Naive thymus-derived CD4-positive, alpha-beta T cell (primary cell): Measurements from ENCODE around the gene FAF1. TPM values are rescaled to one million over a fixed set of nuclear protein-coding genes. Genes with fewer than 3 reads are reported as not detected.
A peak's percentile ranks its signal among the peaks of the same experiment; 100 is the strongest.

Experiments
- ATAC-seq: fragments of 150-1000 bp; cut with Tn5 transposase; 2 replicates; pipeline ENCODE4 v1.10.0; 2021; ENCODE audit warnings: mild to moderate bottlenecking, moderate library complexity
- CTCF ChIA-PET: fragments of 350-600 bp; sonication (Branson Sonifier 250); formaldehyde crosslinking; loops from one replicate; lab custom pipeline; 2021; ENCODE audit warnings: antibody characterized with exemption; lab: Charles Lee
- POLR2A ChIA-PET: fragments of 350-600 bp; sonication (Branson Sonifier 250); formaldehyde crosslinking; loops from one replicate; lab custom pipeline; 2021; ENCODE audit warnings: antibody characterized with exemption, inconsistent platforms; lab: Charles Lee
- DNase-seq, 9 donors: peaks; one replicate each; pipeline versions ENCODE4 v3.0.0 to v3.0.0-alpha.2; 2020 to 2022; ENCODE audit warnings: mixed read lengths in 1 of 9
- H3K27ac ChIP-seq: one replicate; pipeline ENCODE4 v1.7.0; 2013; ENCODE audit warnings: mild to moderate bottlenecking, low read depth, low read length, moderate library complexity
- H3K27me3 ChIP-seq, 2 donors: one replicate each; pipeline ENCODE4 v1.7.0; 2013; ENCODE audit warnings: low read length in 2 of 2, mild to moderate bottlenecking in 2 of 2, moderate library complexity in 2 of 2; ENCODE audit not compliant: control insufficient read depth in 2 of 2, insufficient read depth in 2 of 2
- H3K36me3 ChIP-seq, 3 experiments: 1 replicate in 2 of 3; 2 replicates in 1 of 3; pipeline ENCODE4 v1.7.0; 2013; ENCODE audit warnings: low read length in 3 of 3, mild to moderate bottlenecking in 3 of 3, moderate library complexity in 1 of 3; ENCODE audit not compliant: insufficient read depth in 3 of 3, control insufficient read depth in 2 of 3
- H3K4me1 ChIP-seq, 2 donors: one replicate each; pipeline ENCODE4 v1.7.0; 2013; ENCODE audit warnings: low read length in 2 of 2, mild to moderate bottlenecking in 2 of 2, moderate library complexity in 1 of 2; ENCODE audit not compliant: control insufficient read depth in 2 of 2, insufficient read depth in 2 of 2
- H3K4me3 ChIP-seq: 2 replicates; pipeline ENCODE4 v1.7.0; 2013; ENCODE audit warnings: mild to moderate bottlenecking, low read length
- H3K9me3 ChIP-seq, 3 experiments: 1 replicate in 2 of 3; 2 replicates in 1 of 3; pipeline ENCODE4 v1.7.0; 2013; ENCODE audit warnings: low read length in 3 of 3; ENCODE audit not compliant: control insufficient read depth in 2 of 3
- H3K27ac Mint-ChIP-seq, 9 donors: one replicate each; pipeline ENCODE4 v1.8.0; 2020 to 2022; ENCODE audit warnings: mixed read lengths in 9 of 9, mild to moderate bottlenecking in 8 of 9, moderate library complexity in 5 of 9, inconsistent platforms in 2 of 9
- H3K27me3 Mint-ChIP-seq, 5 donors: one replicate each; pipeline ENCODE4 v1.8.0; 2021 to 2022; ENCODE audit warnings: mixed read lengths in 5 of 5, mild to moderate bottlenecking in 1 of 5
- H3K36me3 Mint-ChIP-seq, 5 donors: one replicate each; pipeline ENCODE4 v1.8.0; 2020 to 2022; ENCODE audit warnings: mixed read lengths in 5 of 5, mild to moderate bottlenecking in 3 of 5, inconsistent platforms in 1 of 5
- H3K4me1 Mint-ChIP-seq, 7 donors: one replicate each; pipeline ENCODE4 v1.8.0; 2020 to 2022; ENCODE audit warnings: mixed read lengths in 7 of 7, mild to moderate bottlenecking in 3 of 7, inconsistent platforms in 1 of 7
- H3K4me3 Mint-ChIP-seq, 10 donors: one replicate each; pipeline ENCODE4 v1.8.0; 2020 to 2022; ENCODE audit warnings: mild to moderate bottlenecking in 10 of 10, mixed read lengths in 10 of 10, moderate library complexity in 6 of 10, inconsistent platforms in 2 of 10
- H3K9me3 Mint-ChIP-seq, 11 donors: one replicate each; pipeline ENCODE4 v1.8.0; 2020 to 2022; ENCODE audit warnings: mixed read lengths in 11 of 11, mild to moderate bottlenecking in 4 of 11, inconsistent platforms in 1 of 11, moderate library complexity in 1 of 11
- intact Hi-C, 2 donors: fragments of 100-400 bp; cut with micrococcal nuclease; formaldehyde crosslinking; loops; one replicate each; pipeline ENCODE4 v1.15.1; 2023
- polyA plus RNA-seq, 2 donors: library from polyadenylated mRNA; unstranded; fragments of 300-500 nt; fragmentation: Illumina TruSeq; gene quantifications; one replicate each; pipeline ENCODE4 v1.2.3, GENCODE V29; 2021
- total RNA-seq, 6 experiments: library from RNA in 5 of 6; stranded (reverse) in 5 of 6; gene quantifications; 1 replicate in 5 of 6; 2 replicates in 1 of 6; pipeline ENCODE4 v1.2.3 and lab custom pipeline; 2021 to 2026

FAF1 gene
- total and polyA plus RNA-seq, 7 experiments from 2014 or later, result 36.9 to 66.6 (median 48.5) TPM

DNA sequence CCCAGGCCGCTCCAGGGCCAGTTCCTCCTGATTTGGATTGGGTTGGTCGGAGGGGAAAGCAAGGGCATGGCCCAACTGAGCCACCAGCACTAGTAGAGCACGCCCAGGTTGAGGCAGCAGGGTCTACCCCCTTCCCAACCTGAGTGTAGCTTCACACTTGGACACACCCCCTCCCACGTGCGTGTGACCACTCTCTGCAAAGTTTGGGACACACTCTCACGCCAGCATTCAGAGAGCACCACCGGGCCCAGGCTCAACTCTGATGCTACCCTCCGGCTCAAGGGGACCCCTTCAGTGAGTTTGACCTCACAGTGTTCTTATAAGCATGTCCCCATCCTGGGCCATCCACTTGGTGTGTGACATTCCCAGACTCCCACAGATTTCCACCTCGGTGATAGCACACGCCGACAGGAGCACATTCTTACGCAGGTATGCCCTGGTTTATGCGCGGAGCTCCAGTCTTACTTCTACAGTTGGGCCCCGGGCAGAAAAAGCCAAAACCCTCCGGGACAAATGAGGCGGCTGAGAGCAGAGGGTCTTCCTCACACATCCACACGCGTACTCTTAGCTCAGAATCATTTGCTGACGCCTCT, 533.9 kb downstream of the FAF1 start:
- Histone ChIP-seq H3K4me3 (no peak overlapping the region), H3K27ac (no peak overlapping the region), H3K36me3 (no peaks in the 10 kb centered on the region), H3K9me3 (no peaks in the 10 kb centered on the region), H3K4me1 (no peaks in the 10 kb centered on the region), H3K27me3 (peaks cover 12 to 41% of the 10 kb centered on the region in 2 donors)
- ChIA-PET POLR2A (no interaction called here), CTCF (no interaction called here)
- Mint-ChIP-seq H3K4me1 (peaks cover 24 to 65% (median 41%) of the 10 kb centered on the region in 7 donors), H3K27ac (peak overlapping the region in 1 of 9 donors; percentile 58), H3K9me3 (peaks cover 0 to 8% (median 0%) of the 10 kb centered on the region in 11 donors), H3K36me3 (peaks cover 0 to 11% (median 4%) of the 10 kb centered on the region in 5 donors), H3K4me3 (peak overlapping the region in 5 of 10 donors; percentile 5 to 85 (median 16)), H3K27me3 (peaks cover 84 to 97% (median 93%) of the 10 kb centered on the region in 5 donors)
- ATAC-seq (no peak), DNase-seq (peak in 1 of 9 donors; percentile 21)
- intact Hi-C loops, result no loop called here

DNA sequence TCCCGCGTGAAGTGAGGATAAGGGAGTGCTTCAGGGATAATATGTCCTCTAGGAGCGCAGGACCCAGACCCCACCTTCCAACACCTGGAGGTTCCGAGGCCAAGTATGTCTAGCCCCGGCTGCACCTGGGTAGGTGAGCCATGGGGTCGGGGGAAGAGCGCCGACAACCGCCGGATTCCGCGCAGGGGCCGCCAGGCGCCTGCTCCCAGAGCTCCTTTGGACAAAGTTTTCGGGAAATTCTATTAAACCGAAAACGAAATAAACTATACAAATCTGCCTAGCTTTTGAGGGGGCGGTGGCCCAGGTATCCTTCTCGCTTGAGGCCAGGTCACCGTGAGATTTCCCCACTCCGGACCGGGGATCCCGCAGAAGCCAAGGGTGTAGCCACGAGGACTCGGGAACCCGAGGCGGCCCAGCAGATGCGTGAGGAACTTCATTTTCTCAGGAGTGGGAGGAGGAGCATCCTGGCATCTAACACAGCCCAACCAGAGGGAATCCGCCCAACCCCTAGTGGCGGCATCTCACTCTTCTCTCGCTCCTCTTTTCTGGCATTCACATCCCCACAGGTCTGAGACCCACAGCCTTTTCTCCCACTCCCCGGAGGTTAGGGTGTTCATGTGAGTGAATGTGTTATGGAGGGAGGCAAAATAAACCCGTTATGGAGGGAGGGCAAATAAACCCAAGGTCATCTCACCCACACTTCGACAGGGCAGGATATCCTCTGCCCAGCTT, 534.5 kb downstream of the FAF1 start:
- Mint-ChIP-seq H3K36me3 (peaks cover 0 to 11% (median 4%) of the 10 kb centered on the region in 5 donors), H3K9me3 (peaks cover 0 to 8% (median 0%) of the 10 kb centered on the region in 11 donors), H3K27ac (peak overlapping the region in 1 of 9 donors; percentile 60), H3K27me3 (peaks cover 79 to 92% (median 88%) of the 10 kb centered on the region in 5 donors), H3K4me1 (peaks cover 24 to 66% (median 41%) of the 10 kb centered on the region in 7 donors), H3K4me3 (peak overlapping the region in 8 of 10 donors; percentile 48 to 94 (median 84))
- no peaks in the 10 kb centered on the region for H3K9me3 ChIP-seq
- DNase-seq (no peak), ATAC-seq (no peak)
- peaks cover 12 to 41% of the 10 kb centered on the region in 2 donors for H3K27me3 ChIP-seq
- H3K36me3 ChIP-seq, result no peaks in the 10 kb centered on the region
- ChIA-PET POLR2A (no interaction called here), CTCF (no interaction called here)
- H3K4me1 ChIP-seq, result no peaks in the 10 kb centered on the region
- no peak overlapping the region for H3K4me3 ChIP-seq
- H3K27ac ChIP-seq, result no peak overlapping the region
- intact Hi-C loops, result no loop called here

DNA sequence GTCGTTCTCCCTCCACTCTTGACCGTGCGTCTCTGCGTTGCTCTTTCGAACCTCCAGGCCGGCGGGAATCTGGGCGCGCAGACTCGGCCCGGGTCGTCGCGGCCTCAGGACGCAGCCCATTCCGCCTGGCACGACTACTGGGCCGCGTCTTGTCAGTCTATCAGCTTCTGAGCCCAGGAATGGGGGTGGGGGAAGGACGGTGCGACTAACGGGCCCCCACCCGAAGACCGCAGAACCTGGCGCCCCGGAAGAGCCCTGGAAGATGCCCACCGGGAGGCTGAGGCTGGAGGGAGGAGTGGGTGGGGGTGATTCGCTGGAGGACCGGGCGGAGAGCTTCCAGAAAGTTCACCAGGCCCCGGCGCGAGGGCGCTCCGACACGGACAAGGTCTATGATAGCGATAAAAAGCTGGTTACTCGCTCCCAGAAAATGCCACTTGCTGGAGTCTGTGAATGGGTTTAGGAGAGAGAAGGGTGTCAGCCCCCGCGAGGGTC, 535.1 kb downstream of the FAF1 start:
- no peak overlapping the region for H3K27ac ChIP-seq
- H3K9me3 ChIP-seq, result no peaks in the 10 kb centered on the region
- no peak for DNase-seq
- POLR2A ChIA-PET, result no interaction called here
- H3K27me3 Mint-ChIP-seq, result peaks cover 79 to 92% (median 88%) of the 10 kb centered on the region in 5 donors
- H3K36me3 Mint-ChIP-seq, result peaks cover 0 to 11% (median 3%) of the 10 kb centered on the region in 5 donors
- CTCF ChIA-PET, result no interaction called here
- peaks cover 29 to 69% (median 47%) of the 10 kb centered on the region in 7 donors for H3K4me1 Mint-ChIP-seq
- no peak for ATAC-seq
- peak overlapping the region; percentile 81 to 94 (median 85) for H3K4me3 Mint-ChIP-seq
- H3K4me1 ChIP-seq, result no peaks in the 10 kb centered on the region
- intact Hi-C loops, result loop anchor here in 1 of 2 donors (5.0 kb wide), 1 partner anchor 182 kb away; no protein-coding TSS in a partner anchor
- peaks cover 8 to 35% of the 10 kb centered on the region in 2 donors for H3K27me3 ChIP-seq
- peak overlapping the region; percentile 56 for H3K4me3 ChIP-seq
- H3K36me3 ChIP-seq, result no peaks in the 10 kb centered on the region
- H3K9me3 Mint-ChIP-seq, result peaks cover 0 to 8% (median 0%) of the 10 kb centered on the region in 11 donors
- H3K27ac Mint-ChIP-seq, result peak overlapping the region in 1 of 9 donors; percentile 44

DNA sequence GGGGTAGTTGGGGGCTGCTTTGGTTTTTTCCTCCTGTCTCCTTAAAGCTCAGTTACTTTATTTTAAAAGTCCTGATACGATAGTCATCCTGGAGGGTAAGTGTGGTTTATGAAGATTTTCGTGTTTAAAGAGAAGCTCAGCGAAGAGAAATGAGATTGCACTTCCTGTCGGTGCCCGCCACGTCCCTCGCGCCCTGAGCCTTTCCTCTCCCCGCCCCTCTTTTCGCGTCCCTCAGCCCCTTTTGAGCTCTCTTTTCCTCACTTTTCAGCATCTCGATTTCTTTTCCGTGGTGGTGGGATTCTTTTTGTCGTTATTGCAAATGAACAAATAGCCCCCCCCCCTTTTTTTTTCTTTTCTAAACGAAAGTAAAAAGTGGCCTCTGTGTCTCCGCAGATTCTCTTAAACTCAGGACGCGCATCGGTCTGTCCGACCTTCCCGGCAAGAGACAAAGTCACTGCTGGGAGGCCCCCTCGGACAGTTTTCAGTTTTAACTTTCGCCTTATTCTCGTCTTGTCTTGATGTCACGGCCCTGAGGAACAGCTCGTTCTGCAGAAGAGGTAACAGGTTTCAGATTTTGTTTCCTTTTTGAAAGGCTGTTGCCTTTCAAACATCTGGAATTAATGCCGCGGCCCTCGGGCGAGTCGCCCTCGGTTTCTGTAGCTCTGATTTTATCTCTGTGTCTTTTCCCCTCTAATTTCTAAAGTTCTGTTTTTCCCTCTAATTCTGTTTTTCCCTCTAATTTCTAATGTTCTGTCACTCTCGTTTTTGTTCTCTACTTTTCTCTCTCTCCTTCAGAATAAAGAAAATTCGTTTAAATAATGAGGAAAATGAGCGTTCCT, 535.8 kb downstream of the FAF1 start:
- Mint-ChIP-seq H3K9me3 (peaks cover 0 to 8% (median 0%) of the 10 kb centered on the region in 11 donors), H3K36me3 (peaks cover 0 to 11% (median 0%) of the 10 kb centered on the region in 5 donors), H3K4me1 (peaks cover 33 to 73% (median 52%) of the 10 kb centered on the region in 7 donors), H3K27ac (peak overlapping the region in 2 of 9 donors; percentile 32 to 44), H3K4me3 (peak overlapping the region; percentile 81 to 94 (median 85)), H3K27me3 (peaks cover 77 to 91% (median 86%) of the 10 kb centered on the region in 5 donors)
- Histone ChIP-seq H3K9me3 (no peaks in the 10 kb centered on the region), H3K36me3 (no peaks in the 10 kb centered on the region), H3K4me1 (no peaks in the 10 kb centered on the region), H3K27ac (no peak overlapping the region), H3K27me3 (peaks cover 8 to 29% of the 10 kb centered on the region in 2 donors), H3K4me3 (peak overlapping the region; percentile 56)
- ATAC-seq, result no peak
- ChIA-PET POLR2A (no interaction called here), CTCF (no interaction called here)
- no peak for DNase-seq
- intact Hi-C loops, result loop anchor here in 1 of 2 donors (5.0 kb wide), 1 partner anchor 183 kb away; no protein-coding TSS in a partner anchor

DNA sequence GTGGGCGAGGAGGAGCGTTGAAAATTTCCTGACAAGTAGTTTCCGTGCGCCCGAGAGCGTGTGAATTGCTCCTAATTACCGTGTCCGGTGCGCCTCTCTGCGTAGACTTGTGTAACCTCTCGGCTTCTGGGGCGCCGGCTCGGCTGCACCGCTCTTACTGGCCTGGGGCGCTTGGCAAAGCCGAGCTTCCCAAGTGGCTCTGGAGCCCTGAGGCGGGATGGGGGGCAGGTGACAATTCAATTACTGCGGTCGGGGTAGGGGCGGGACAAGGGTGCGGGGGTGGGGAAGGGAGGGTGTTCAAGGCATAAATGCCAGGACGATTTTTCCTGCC, 536.4 kb downstream of the FAF1 start:
- H3K4me3 Mint-ChIP-seq, result peak overlapping the region; percentile 81 to 94 (median 85)
- CTCF ChIA-PET, result no interaction called here
- Histone ChIP-seq H3K27me3 (peaks cover 8 to 25% of the 10 kb centered on the region in 2 donors), H3K4me3 (no peak overlapping the region), H3K36me3 (no peaks in the 10 kb centered on the region), H3K27ac (no peak overlapping the region), H3K9me3 (no peaks in the 10 kb centered on the region), H3K4me1 (no peaks in the 10 kb centered on the region)
- DNase-seq (peak in 1 of 9 donors; percentile 32), ATAC-seq (no peak)
- H3K27me3 Mint-ChIP-seq, result peaks cover 71 to 85% (median 80%) of the 10 kb centered on the region in 5 donors
- H3K27ac Mint-ChIP-seq, result peak overlapping the region in 2 of 9 donors; percentile 32 to 44
- intact Hi-C loops, result loop anchor here in 1 of 2 donors (5.0 kb wide), 1 partner anchor 184 kb away; no protein-coding TSS in a partner anchor
- peaks cover 0 to 11% (median 0%) of the 10 kb centered on the region in 5 donors for H3K36me3 Mint-ChIP-seq
- peaks cover 0 to 8% (median 0%) of the 10 kb centered on the region in 11 donors for H3K9me3 Mint-ChIP-seq
- POLR2A ChIA-PET, result no interaction called here
- peaks cover 33 to 73% (median 52%) of the 10 kb centered on the region in 7 donors for H3K4me1 Mint-ChIP-seq
